HEK293 (cell line): ENCODE measurements around the gene TRIM2.

Experiments used
- ZNF510 ChIP-seq: fragments of 450-650 bp; formaldehyde crosslinking; IDR thresholded peaks from 2 replicates; pipeline ENCODE4 v1.5.1; 2018; ENCODE audit warnings: mild to moderate bottlenecking, missing genetic modification characterization, missing biosample characterization; ENCODE audit not compliant: insufficient replicate concordance
- ZNF747 ChIP-seq: fragments of 450-650 bp; formaldehyde crosslinking; IDR thresholded peaks from 2 replicates; pipeline ENCODE4 v1.5.1; 2016; ENCODE audit warnings: missing biosample characterization, missing genetic modification characterization
- TF ChIP-seq, protein P1 (sequence below): fragments of 450-650 bp; formaldehyde crosslinking; IDR thresholded peaks from 2 replicates; pipeline ENCODE4 v1.5.1; 2016; ENCODE audit warnings: missing biosample characterization, missing genetic modification characterization

DNA sequence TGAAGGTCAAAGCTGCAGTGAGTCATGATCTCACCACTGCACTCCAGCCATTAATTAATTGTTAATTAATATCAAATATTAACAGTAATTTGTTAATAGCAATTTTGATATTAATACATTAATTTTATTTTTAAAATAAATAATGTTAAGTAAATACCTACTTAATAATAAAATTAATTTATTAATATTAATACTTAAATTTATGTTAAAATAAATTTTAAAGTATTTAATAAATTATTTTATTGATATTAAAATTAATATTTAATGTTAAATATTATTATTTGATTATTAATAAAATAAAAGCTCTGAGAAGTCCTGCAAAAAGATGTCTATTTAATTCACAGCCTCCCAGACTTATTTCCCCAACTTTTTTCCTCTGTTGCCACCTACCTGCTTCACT, 25.1 kb upstream of the TRIM2 start:
- TF ChIP-seq, protein P1, sequence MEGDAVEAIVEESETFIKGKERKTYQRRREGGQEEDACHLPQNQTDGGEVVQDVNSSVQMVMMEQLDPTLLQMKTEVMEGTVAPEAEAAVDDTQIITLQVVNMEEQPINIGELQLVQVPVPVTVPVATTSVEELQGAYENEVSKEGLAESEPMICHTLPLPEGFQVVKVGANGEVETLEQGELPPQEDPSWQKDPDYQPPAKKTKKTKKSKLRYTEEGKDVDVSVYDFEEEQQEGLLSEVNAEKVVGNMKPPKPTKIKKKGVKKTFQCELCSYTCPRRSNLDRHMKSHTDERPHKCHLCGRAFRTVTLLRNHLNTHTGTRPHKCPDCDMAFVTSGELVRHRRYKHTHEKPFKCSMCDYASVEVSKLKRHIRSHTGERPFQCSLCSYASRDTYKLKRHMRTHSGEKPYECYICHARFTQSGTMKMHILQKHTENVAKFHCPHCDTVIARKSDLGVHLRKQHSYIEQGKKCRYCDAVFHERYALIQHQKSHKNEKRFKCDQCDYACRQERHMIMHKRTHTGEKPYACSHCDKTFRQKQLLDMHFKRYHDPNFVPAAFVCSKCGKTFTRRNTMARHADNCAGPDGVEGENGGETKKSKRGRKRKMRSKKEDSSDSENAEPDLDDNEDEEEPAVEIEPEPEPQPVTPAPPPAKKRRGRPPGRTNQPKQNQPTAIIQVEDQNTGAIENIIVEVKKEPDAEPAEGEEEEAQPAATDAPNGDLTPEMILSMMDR (tag by site-specific recombination), result no peak
- TF ChIP-seq ZNF747 (tag by site-specific recombination), result no peak
- TF ChIP-seq ZNF510 (tag by site-specific recombination), result no peak
